ENCODE results near the gene C11orf42. TPM values are rescaled to one million over a fixed set of nuclear protein-coding genes. Genes with fewer than 3 reads are reported as not detected.

The C11orf42 gene, protein sequence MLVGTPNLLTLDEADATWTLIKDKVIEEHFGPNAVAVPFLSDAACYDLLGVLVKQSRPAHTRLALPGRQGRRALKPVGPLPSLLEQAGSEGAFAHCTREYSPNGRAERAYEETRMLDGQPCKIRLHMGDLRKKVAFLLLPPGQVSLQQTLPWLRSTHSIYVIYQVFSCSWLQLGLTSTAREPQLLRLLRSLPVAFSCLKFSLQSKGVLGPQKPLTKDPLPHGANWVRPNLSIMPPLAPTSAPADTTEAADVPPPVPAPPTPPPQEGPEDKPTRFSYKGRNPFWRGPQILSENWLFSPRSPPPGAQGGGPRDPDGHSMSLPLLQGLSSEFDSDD
- total RNA-seq, result not detected in 2 replicates

DNA sequence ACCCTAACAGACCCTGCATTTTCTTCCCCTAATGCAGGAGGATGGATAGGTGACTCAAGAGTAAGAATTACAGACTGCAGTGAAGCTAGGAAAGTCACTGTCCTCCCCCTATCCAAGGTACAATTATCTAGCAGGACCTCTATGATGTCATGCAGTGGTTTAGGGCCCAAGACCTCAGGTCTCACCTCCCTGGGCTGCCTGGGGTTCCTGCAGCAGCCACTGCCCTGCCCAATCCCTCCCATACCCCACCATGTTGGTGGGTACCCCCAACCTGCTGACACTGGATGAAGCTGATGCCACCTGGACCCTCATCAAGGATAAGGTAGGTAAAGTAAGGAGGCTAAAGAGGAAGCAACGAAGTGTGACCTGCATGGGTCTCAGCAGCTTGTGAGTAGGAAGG lies at the start of gene C11orf42:
TSS of gene C11orf42 (plus strand) at position 192 of the 400 bp plus-strand sequence. CDS start at position 251, 59 bp downstream.
- DNase-seq (ENCODE audit: low read depth in 2 of 2), result no peak

DNA sequence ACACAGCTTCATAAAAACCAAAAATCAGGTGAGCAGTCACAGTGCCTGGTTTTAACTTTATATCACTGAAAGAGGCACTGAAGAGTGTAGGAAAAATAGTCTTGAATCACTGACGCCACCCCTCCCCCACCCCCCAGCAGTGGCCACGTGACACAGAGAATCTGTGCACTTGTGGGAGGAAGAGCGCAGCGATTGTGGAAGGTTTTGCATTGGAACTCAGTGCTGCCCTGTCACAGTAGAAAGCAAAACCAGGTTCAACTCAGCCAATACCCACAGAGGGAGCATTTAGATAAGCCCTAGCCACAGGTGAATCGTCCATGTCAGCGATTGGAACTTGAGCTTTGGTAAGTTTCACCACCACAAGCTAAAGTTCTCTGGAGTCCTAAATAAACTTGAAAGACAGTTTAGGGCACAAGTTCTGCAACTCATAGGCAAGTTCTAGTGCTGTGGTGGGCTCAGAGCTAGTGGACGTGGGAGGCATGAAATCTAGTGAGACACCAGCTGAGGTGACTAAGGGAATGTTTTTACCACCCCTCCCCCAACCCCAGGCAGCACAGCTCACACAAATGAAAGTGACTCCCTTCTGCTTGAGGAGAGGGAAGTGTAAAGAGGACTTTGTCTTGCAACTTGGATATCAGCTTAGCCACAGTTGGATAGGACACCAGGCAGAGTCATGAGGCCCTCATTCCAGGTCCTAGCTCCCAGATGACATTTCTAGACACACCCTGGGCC lies 48.6 kb upstream of the C11orf42 start:
- no peak for DNase-seq (ENCODE audit: low read depth in 2 of 2)

DNA sequence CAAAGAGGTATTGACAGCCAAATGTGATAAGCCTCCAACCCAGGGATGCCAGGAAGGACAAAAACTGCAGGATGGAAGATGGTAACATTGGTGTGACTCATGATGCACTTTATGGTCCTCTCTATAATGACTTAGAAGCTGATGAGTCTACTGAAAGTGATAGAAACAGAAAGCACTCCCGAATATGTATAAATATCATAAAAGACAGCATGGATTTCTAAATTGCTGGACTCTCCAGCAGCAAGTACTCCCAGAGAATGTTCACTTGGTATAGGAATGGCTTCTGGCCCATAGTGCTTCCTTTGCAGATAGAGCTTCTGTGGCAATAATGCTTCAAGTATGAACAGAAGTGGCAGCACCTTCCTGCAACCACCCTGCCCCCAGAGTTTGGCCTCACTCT lies 35.1 kb upstream of the C11orf42 start, which contains the start of gene OR52B2:
TSS of gene OR52B2 (minus strand) at position 101 of the 400 bp plus-strand sequence. CDS start at position 101, 0 bp downstream.
- DNase-seq (ENCODE audit: low read depth in 2 of 2), result no peak

DNA sequence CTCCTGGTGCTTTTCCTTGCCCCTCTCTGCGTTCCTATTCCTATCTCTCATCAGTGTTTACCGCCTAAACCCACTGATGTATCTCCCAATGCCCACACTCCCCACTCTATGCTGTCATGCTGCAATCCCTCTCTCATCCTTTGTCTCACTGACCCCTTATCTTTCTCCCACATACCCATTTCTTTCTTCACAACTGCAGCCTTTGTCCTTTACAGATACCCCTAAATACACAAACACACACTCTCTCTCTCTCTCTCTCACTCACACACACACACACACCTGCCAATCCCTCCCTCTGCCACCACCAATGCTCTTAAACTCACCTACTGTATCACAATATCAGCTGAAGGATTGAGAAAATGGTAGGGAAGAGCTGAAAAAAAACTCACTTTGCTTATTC lies 29.9 kb upstream of the C11orf42 start:
- DNase-seq (ENCODE audit: low read depth in 2 of 2), result no peak

DNA sequence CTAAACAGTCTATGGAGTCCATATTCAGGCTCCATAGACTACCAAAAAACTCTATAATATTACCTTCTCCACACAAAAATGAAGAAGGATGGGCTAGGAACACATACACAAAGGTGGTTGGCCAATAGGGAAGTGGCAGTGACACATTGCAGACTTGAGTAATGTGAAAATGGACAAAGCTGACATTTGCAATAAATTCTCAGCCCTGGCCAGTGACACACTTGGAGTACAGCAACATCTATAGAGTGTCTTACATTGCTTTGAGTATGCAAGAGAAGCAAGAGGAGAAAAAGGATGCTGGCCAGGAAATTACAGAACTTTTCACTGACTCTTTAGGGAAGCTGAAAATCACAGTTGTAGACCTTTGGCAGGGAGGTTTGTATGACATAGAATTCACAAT lies 13.6 kb upstream of the C11orf42 start:
- DNase-seq (ENCODE audit: low read depth in 2 of 2), result no peak

DNA sequence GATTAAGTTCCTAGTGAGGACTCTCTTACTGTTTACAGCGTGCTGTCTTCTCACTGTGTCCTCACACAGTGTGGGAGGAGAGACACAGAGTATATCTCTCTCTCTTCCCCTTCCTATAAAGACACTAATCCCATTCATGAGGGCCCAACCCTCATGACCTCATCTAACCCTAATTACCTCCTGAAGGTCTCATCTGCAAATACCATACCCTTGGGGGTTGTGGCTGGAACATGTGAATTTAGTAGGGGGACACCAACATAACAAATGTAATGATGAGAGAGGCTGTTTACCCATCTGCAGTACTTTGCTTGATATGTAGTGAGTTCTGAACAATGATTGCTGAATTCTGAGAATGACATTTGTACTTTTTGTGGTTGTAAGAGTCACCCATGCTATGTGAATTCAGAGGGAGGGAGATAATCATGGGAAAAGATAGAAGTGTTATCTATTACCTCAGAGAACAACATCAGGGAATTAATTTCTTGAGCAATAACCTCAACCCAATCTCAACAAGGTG lies 11.2 kb upstream of the C11orf42 start:
- DNase-seq (ENCODE audit: low read depth in 2 of 2), result no peak

DNA sequence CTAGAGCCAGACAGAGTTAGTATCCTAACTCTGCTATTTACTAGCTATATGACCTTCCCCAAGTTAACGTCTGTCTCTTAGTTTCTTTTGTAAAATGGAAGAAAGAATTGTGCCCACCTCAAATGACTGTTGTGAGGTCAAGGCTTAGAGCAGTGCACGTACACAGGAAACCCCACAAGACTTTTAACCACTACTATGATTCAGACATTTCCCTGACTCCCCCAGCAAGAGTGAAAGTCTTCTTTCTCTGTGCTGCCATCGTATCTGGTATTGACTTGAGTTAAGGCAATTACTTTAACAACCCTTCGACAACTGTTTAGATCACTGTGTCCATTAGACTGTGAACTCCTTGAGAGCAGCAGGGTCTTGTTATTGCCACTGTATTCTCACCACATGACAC lies 9.0 kb upstream of the C11orf42 start:
- DNase-seq (ENCODE audit: low read depth in 2 of 2), result no peak

DNA sequence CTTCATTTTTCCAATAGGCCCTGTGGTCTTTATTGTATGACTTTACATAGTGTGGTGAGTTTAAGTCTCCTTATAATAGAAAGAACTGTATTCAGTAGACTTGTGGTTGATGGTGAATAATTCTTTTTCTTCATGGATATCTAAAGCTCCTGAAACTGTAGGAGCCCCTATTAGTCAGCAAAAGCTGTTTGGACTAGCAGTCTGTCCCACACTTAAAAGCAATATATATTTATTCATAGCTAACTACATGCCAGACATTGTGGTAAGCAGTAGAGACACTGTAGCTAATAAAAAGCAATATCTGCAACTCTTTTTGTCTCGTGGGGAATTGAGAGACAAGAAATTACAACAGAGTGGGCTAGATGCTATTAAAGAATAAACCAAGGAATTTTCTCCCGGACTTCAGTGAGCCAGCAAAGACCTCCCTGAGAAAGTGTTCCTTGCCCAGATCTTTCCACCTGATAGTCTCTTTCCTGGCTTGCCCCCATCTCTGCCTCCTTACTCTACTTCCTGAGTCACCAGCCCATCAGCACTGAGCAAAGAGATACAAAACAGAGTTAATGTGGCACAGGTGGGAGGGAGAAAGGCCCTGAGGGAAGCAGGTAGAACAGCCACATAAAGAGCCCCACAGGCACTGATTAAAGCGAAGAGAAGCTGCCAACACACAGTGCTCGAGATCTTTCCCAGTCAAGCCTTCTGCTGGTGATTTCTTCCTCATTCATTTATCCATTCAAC lies 7.7 kb upstream of the C11orf42 start:
- DNase-seq (ENCODE audit: low read depth in 2 of 2), result no peak

DNA sequence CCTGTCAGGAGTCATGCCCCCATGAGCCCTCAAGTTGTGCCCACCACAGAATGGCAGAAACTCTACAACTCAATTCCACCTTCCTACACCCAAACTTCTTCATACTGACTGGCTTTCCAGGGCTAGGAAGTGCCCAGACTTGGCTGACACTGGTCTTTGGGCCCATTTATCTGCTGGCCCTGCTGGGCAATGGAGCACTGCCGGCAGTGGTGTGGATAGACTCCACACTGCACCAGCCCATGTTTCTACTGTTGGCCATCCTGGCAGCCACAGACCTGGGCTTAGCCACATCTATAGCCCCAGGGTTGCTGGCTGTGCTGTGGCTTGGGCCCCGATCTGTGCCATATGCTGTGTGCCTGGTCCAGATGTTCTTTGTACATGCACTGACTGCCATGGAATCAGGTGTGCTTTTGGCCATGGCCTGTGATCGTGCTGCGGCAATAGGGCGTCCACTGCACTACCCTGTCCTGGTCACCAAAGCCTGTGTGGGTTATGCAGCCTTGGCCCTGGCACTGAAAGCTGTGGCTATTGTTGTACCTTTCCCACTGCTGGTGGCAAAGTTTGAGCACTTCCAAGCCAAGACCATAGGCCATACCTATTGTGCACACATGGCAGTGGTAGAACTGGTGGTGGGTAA lies 6.1 kb upstream of the C11orf42 start, which contains the start of gene OR52W1:
TSS of gene OR52W1 (plus strand) at position 51 of the 637 bp plus-strand sequence. CDS start at position 51, 0 bp downstream.
- no peak for DNase-seq (ENCODE audit: low read depth in 2 of 2)

DNA sequence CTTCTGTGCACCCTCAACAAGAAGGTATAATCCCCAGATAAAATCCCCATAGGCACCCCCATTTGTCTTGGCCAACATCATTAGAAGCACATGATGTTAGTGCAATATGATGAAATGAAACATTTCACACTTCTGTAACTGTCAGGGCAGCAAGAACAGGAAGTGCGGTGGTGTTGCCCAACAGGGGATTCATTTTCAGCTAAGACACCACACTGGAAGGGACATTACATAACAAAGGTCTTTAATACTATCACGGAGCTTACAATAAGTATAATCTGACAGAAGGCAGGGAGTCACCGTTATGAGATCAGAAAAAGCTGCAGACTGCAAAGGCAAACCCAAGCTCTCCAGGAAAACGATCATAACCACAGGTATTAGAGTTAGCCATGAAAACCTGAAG lies 4.4 kb upstream of the C11orf42 start:
- DNase-seq (ENCODE audit: low read depth in 2 of 2), result no peak

DNA sequence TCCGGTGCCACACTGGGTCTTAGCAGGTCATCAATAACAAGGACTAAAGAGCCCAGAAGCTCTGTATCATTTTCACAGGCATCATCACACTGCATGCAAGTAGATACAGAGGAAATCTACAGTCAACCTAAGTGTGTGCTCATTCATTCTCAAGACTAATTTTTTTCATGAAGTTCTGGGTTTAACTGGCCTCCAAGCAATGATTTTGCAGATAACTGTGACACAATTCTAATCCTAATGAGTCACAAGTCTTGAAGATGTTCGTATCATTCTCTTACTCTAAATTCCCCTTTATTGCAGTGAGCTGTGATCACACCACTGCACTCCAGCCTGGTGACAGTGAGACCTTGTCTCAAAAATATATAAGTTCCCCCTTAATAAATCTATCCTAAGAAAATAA lies 3.9 kb upstream of the C11orf42 start:
- no peak for DNase-seq (ENCODE audit: low read depth in 2 of 2)

DNA sequence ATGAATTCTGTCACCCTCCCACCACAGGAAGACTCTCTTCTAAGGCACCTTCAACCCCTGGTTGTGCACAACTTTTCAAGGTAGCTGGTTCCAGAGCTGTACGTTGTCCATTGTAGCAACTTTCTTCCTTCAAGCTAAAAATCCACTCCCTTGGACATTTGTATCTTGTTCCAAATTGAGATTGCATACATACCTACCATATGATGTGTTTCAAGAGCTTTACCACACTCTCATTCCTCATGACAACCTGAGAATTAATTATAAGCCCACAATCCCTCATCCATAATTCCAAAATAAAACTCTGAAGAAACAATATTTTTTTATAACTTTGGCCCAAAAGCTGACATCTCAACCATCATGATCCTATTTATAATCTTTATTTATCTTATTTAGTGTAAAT lies 3.3 kb upstream of the C11orf42 start:
- DNase-seq (ENCODE audit: low read depth in 2 of 2), result no peak

DNA sequence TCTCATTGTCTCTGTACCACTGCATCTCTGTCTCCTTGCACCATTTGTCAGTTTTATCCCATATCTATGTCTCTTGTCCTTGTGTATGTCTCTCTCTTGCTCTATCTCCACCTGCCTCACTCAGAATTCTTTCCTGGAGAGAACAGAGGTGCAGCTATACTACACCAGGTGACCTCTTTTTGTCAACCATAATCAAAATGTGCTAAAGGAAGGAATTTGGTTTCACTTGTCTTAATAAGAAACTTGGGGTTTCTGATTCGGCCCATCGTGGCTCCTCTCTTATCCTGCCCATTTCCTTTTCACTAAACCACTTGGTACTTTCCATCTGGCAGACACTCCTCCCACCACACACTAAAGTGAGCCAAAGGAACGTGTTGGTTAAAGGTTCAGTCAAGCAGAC lies 2.0 kb upstream of the C11orf42 start:
- no peak for DNase-seq (ENCODE audit: low read depth in 2 of 2)

DNA sequence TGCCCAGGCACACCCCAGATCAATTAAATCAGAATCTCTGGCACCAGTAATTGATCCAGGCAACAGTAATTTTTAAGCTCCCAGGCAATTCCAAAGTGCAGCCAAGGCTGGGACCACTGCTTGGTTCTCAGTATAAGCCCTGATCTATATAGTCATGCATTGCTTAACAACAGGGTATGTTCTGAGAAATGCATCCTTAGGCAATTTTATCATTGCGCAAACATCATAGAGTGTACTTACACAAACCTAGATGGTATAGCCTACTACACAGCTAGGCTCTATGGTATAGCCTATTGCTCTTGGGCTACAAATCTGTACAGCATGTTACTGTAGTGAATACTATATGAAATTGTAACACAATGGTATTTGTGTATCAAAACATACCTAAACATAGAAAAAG lies 651 bp upstream of the C11orf42 start:
- DNase-seq (ENCODE audit: low read depth in 2 of 2), result no peak

DNA sequence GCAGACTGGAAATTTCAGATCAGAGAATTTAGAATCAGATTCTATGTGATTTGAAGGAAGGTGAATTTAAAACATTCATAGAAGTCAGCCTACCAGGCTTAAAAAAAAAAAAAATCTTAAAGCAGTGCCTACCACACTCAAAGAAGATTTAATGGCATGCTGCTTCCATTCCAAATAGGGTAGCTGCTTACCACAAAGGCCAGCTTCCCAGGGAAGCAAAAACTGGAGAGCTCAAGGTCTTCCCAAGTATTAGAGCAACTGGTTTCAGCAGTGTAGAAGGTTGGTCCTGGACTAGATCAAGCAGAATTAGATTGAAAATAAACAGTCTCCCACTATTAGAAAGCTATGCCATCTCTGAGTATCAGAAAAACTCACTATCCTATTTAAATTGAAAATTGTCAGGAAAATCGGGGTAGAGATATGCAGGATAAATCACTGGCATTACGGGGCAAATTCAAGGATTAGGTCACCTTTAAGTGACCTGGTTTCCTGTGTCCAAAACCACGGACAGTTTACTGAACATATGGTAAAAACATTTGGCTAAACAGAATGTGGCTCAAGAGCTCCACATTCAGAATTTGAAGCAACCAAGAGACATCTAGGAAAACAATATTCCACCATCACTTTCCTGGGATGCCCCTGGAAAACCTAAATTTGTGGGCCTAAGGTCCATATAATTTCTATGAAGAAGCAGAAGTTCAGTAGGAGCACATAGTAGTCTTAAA lies 1.3 kb downstream of the C11orf42 start:
- DNase-seq (ENCODE audit: low read depth in 2 of 2), result no peak

DNA sequence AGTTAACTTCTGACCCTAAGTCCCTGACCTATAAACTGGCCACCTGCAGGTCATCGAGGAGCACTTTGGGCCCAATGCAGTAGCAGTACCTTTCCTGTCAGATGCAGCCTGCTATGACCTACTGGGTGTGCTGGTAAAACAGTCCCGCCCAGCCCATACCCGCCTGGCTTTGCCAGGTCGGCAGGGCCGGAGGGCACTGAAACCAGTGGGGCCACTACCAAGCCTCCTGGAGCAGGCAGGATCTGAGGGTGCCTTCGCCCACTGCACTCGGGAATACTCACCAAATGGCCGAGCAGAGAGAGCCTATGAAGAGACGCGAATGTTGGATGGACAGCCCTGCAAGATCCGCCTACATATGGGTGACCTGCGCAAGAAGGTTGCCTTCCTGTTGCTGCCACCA lies 4.4 kb downstream of the C11orf42 start:
- no peak for DNase-seq (ENCODE audit: low read depth in 2 of 2)

DNA sequence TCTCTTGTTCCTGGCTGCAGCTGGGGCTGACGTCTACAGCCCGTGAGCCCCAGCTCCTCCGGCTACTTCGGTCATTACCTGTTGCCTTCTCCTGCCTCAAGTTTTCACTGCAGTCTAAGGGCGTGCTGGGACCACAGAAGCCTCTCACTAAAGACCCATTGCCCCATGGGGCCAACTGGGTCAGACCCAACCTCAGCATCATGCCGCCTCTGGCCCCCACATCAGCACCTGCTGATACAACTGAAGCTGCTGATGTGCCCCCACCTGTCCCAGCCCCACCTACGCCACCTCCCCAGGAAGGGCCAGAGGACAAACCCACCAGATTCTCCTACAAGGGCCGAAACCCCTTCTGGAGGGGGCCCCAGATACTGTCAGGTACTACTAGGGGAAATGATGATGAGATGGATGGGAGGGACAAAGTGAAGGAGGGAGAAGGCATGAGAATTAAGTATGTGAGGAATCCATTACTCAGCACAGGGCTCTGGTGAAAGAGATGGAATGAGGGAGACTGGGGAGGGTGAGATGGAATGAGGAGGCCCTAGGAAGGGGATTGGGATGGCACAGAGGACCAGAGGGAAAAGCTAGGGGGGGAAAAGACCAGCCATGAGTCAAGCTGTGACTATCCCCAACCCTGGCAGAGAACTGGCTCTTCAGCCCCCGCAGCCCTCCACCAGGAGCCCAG lies 5.1 kb downstream of the C11orf42 start:
- DNase-seq (ENCODE audit: low read depth in 2 of 2), result no peak

DNA sequence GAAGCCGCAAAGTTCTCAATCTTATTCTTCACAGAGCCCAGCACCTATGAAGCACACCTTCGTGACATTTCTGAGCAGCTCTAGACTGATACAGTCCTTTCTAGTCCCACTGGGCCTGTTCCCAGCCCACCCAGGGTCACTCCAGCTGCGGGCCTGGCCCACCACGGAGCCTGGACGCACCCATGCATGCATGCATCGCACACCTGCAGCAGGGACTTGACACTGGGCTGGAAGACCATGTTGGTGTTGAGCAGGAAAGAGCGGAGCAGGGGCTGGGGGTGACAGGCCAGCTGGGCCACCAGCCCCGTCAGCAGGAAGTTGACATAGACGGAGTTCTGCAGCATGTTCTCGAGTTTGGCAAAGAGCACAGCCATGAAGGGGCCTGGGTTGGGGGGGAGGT lies 9.2 kb downstream of the C11orf42 start:
- DNase-seq (ENCODE audit: low read depth in 2 of 2), result no peak

DNA sequence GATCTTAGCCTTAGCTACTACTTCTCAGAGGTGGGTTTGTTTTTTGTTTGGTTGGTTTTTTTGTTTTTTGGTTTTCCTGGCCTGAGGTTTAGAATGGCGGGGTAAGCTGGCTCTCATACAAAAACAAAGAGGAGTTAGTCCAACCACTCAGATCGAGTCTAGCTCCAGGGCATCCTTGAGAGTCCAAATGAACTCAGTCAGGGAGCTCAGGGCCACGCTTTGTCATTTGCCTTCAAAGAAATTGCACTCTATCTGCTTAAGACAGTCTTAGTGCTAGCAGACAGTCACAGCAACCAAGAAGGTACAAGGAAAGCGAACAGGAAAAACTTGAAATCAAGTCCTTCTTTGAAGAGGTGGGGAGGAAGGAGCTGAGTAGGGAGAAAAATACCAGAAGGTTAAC lies 11.1 kb downstream of the C11orf42 start:
- DNase-seq (ENCODE audit: low read depth in 2 of 2), result no peak

DNA sequence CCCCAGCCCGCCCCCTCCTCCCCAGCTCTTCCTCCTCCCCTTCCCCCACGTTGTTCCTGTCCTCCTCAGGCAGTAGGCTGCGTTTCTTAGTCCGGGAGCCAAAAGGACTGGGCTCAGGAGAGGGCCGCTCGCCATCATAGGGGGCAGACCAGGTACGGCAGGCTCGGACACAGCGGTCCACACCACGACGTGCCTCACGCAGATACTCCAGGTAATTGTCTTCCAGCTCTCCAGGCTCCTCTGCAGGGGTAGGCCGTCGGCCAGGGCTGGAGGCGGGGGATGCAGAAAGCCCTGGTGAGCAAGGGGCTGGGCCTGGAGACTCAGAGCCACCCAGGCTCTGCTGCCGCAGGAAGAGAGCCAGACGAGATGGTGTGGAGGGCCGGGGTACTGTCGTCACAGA lies 12.4 kb downstream of the C11orf42 start:
- no peak for DNase-seq (ENCODE audit: low read depth in 2 of 2)

All from lung microvascular endothelial cell (primary cell).